ENCODE measurements around the gene PHACTR4. TPM values are rescaled to one million over a fixed set of nuclear protein-coding genes. Genes with fewer than 3 reads are reported as not detected.

The PHACTR4 gene
- total and polyA plus RNA-seq, 2 of the 8 experiments (the other 6 are each of a cell fraction or from before 2014, with no cell fraction given), result 23.7 to 57.8 TPM

GRCh38 chr1:28518745-28519341, 149.3 kb downstream of the PHACTR4 start (continued):
- TF ChIP-seq NANOG (IDR thresholded peaks at IDR 0.05; ENCODE audit: insufficient read depth, low read depth, low read length, poor library complexity, severe bottlenecking) (no peak), CTCF (IDR thresholded peaks at IDR 0.05; ENCODE audit: control extremely low read depth in 1 of 3, insufficient read depth in 1 of 3, low read depth in 1 of 3, low read length in 3 of 3) (no peak), SAP30 (IDR thresholded peaks at IDR 0.05; ENCODE audit: insufficient read depth, insufficient replicate concordance, low read length) (peak; percentile 90), KDM4A (IDR thresholded peaks at IDR 0.05; ENCODE audit: low read depth, low read length, severe bottlenecking) (no peak), JUN (IDR thresholded peaks at IDR 0.05; ENCODE audit: low read depth, low read length) (no peak), SIN3A (conservative IDR thresholded peaks at IDR 0.05 in 1 of 2, IDR thresholded peaks at IDR 0.05 in 1 of 2; ENCODE audit: low read depth in 1 of 2, low read length in 2 of 2) (no peak; a peak in 3 of 4 replicates), POLR2A (IDR thresholded peaks at IDR 0.05; ENCODE audit: control extremely low read depth in 1 of 2, low read depth in 2 of 2, low read length in 2 of 2) (no peak), SIRT6 (IDR thresholded peaks at IDR 0.05; ENCODE audit: low read length) (no peak), TAF1 (IDR thresholded peaks at IDR 0.05; ENCODE audit: low read depth, low read length) (no peak; the same call in 1 of the 2 replicates), CHD2 (IDR thresholded peaks at IDR 0.05; ENCODE audit: low read length) (no peak), TEAD4 (IDR thresholded peaks at IDR 0.05; ENCODE audit: low read depth, low read length) (no peak), ZNF274 (IDR thresholded peaks at IDR 0.05; ENCODE audit: borderline replicate concordance, extremely low read depth, low read length) (no peak), ATF2 (IDR thresholded peaks at IDR 0.05; ENCODE audit: low read length) (no peak), CBX8 (IDR thresholded peaks at IDR 0.05; ENCODE audit: borderline replicate concordance, low read depth, low read length) (no peak), EP300 (IDR thresholded peaks at IDR 0.05; ENCODE audit: borderline replicate concordance in 1 of 2, low read depth in 2 of 2, low read length in 2 of 2) (no peak), NRF1 (IDR thresholded peaks at IDR 0.05; ENCODE audit: low read depth, low read length) (no peak), HDAC2 (IDR thresholded peaks at IDR 0.05; ENCODE audit: borderline replicate concordance in 1 of 2, low read depth in 2 of 2, low read length in 2 of 2) (0 out of 4 replicates have a peak, but pooled peaks of 1 of the 2 experiments have one; percentile 36)

Measured in H1 (cell line).